Kidney capillary endothelial cell (primary cell): ENCODE data around the gene SERF2.
"Not testable (repeated sequence)": the region's sequence is repeated elsewhere in the genome, so short reads cannot be mapped to it uniquely, and the experiment has no call there.

Experiments used
- DNase-seq: peaks from one replicate; pipeline ENCODE4 v3.0.0-alpha.2; 2018; ENCODE audit warnings: low spot score

The SERF2 gene

DNA sequence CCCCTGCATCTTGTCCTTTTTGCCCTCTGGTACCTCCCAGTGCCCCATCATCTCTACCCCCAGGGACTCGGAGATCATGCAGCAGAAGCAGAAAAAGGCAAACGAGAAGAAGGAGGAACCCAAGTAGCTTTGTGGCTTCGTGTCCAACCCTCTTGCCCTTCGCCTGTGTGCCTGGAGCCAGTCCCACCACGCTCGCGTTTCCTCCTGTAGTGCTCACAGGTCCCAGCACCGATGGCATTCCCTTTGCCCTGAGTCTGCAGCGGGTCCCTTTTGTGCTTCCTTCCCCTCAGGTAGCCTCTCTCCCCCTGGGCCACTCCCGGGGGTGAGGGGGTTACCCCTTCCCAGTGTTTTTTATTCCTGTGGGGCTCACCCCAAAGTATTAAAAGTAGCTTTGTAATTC, 1.5 kb downstream of the SERF2 start:
- no peak for DNase-seq

DNA sequence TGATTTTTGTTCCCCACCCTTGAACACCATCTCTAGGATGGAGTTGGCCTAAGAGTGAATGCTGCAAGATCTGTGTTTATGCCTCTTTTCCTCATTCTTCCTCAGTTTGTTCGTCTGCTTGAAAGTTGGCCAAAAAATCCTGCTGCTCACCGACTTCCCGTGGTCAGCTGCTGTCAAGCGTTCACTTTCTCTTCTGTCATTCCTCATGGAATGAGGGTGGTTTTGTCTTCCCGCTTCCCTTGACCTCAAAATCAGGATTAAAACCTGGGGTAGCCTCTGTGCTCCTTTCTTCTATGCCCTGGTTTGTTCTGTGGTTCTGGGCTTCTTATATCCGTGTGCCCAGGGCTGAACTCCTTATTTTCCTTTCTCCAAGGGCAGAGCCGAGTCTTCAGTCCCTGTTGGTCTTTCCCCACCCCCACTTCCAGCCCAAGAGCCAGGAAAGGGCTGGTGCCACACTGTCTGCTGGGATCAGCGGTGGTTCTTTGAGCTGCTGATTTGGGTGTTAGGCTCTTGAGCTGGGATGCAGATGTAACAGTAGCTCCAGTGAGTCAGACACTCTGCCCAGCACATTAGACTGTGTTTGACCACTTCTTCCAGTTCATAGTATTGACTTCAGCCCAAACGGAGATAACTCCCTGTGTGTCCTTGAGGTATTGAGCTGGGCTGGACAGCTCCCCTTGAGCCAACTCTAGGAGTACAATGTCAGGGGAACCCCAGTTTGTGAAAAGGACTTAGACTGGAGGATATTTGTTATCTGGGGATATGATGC, 2.3 kb downstream of the SERF2 start:
- peak; percentile 79 for DNase-seq

DNA sequence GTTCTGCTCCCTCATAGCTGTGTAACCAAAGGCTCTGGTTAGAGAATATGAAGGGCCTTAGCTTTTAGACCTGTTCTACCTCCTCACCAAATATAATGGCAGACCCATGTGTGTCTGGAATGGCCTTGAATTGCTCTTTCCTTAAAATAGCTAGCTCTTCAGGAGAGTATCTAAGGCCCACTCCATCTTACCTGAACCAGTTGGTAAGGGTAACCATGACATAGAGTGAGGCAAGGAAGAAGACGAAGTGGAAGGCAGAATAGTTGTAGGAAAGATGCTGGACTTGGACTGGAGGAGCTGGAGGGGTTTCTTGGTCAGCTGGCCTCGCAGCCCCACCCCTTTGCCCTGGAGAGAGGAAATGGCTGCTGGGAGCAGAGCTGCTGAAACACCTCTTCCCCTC, 3.1 kb downstream of the SERF2 start:
- DNase-seq, result no peak

DNA sequence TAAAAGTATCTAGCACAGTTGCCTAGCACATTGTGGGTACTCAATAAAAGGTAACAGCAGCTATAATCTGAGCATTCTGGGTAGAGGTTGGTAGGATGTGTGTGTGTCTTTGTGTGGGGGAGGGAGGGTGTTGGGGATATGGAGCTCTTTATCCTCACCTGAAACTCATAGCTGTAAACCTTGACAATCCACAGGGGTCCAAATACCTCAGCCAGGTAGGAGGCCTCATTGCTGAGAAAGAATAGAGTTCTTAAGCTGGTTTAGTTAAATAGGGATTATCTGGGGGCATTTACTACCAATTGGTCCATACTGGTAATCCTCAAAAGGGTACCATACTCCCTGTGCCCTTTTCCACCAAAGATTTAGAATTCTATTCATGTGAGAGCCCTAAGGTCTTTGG, 3.9 kb downstream of the SERF2 start:
- no peak for DNase-seq

DNA sequence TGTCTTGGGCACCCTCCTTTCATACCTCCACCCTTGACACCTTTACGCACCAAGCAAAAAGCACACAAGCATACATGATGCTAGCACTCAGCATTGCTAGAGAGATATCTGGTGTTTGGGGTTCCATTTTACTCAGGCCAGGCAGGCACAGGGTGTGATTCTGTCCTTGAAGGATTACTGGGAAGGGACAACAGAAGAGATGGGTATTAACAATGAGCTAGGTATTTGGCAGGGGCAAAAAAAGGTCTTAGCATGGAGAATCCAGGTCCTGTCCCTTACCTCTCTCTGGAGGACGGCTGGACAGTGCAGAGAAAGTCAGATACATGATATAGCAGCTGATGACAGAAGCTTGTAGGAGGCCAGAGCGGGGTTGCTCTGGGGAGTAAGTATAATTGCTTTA, 4.4 kb downstream of the SERF2 start:
- no peak for DNase-seq

DNA sequence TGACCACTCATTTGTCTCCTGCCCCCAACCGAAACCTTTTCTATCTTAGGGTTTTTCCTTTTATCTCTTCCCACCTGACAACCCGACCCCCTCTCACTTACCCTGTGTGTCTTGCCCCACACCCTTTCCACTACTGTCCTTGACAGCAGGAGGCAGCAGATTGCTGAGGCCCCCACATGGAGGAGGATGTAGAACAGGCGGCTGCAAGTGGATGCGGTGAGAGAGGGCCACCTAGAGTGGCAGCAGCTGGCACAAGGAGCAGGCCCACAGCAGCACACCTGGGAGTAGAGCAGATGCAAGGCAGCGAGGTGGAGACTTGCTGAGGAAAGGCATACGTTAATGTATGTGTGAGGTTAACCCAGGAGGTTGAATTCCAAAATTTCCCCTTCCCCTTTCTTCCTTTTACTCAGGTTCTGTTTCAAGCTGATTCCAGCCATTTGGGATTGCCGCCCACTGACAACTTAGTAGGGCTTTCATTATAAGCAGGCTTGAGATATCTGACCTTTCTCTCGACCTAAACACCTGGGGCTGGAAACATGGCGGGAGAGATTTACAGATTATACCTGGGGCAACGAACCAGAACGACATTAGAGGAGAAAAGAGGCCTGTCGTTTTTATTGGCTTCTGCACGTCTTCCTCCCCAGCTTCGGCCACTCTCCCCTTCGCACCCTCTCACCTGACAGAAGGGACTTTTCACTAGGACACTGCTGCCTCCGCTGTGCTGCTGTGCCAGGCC, 7.3 kb downstream of the SERF2 start:
- DNase-seq, result no peak

DNA sequence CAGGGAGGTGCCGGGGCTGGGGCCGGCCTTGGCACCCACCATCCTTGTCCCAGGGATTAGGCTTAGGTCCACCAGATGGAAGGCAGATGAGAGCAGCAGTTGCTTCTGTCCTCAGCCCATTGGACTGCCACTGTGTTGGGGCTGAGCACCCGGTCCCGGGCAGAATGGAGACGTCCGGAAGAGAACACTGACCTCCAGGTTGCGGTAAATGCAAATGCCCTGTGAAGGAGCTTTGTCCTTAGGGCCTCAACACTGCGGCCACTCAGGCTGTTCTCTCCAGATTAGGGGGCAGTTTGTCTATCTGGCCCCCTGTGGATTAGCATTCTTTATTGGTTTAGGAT, 7.8 kb downstream of the SERF2 start, which contains the start of gene SERINC4:
Gene SERINC4, minus strand, starts transcription at position 276 of the 341 bp plus-strand sequence. Its CDS starts 234 bp downstream, at position 42.
- no peak for DNase-seq

DNA sequence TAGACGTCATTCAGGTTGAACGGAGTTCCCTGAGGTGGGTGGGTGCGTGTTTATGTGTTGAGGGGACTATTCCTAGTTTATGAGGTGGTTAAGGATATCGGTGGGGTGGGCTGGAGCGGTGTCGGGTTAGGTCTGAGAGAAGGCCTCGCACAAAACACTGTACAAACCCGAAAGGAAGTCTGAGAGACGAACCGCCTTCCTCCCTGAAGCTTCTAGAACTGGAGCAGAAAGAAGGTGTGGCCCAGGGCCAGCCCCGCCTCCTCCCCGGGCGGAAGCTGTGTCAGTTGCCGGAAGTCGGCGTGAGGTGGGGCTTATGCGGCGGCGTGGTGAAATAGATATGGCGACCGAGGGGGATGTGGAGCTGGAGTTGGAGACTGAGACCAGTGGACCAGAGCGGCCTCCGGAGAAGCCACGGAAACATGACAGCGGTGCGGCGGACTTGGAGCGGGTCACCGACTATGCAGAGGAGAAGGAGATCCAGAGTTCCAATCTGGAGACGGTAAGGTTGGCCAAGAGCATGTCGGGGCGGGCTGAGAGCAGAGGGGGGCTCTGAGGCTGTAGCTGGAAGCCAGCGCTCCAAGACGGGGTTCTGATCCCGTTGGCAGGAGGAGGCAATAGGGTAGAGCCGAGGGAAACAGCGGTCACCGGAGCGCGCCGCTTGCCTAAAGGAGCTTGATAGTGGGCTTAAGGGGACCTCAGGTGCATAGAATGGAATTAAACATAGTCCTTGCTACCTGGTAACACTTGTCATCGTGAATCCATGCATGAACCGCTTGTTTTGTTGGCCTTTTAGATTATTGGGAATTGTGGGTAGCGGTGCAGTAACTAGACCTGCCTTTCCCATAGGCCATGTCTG, 8.4 kb downstream of the SERF2 start, which contains the start of gene HYPK:
Gene HYPK, plus strand, starts transcription at position 314 of the 856 bp plus-strand sequence. Its CDS starts 24 bp downstream, at position 338.
- DNase-seq, result peak; percentile 85

DNA sequence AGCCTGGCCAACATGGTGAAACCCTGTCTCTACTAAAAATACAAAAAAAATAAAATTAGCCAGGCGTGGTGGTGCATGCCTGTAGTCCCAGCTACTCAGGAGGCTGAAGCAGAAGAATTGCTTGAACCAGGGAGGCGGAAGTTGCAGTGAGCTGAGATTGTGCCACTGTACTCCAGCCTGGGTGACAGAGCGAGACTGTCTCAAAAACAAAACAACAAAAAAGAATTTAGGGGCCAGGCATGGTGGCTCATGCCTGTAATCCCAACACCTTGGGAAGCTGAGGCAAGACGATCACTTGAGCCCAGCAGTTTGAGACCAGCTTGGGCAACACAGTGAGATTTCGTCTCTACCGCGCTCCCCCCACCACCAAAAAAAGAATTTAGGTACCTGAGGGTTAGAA, 10.6 kb downstream of the SERF2 start:
- DNase-seq, result not testable (repeated sequence)

DNA sequence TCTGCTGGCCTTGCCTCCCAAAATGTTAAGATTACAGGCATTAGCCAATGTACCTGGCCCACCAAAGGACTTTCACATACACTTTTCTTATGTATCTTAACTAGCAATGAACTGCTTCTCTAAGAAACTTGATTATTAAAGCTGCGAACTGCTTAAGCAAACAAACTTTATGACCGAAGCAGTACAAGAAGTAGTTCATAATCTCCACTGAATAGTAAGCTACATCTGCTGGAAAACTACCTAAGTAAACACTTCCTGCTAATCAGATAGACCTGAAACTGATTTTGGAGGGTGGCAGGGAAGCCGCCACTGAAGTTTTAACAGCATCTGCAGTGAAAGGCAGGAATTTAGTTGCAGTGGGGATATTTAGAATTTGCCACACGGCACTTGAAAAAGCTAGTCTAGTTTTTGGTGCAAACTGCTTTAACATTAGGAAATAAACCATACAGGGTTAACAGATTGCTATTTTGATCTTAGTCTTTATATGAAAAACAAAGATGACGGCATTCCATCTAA, 16.4 kb downstream of the SERF2 start:
- no peak for DNase-seq

DNA sequence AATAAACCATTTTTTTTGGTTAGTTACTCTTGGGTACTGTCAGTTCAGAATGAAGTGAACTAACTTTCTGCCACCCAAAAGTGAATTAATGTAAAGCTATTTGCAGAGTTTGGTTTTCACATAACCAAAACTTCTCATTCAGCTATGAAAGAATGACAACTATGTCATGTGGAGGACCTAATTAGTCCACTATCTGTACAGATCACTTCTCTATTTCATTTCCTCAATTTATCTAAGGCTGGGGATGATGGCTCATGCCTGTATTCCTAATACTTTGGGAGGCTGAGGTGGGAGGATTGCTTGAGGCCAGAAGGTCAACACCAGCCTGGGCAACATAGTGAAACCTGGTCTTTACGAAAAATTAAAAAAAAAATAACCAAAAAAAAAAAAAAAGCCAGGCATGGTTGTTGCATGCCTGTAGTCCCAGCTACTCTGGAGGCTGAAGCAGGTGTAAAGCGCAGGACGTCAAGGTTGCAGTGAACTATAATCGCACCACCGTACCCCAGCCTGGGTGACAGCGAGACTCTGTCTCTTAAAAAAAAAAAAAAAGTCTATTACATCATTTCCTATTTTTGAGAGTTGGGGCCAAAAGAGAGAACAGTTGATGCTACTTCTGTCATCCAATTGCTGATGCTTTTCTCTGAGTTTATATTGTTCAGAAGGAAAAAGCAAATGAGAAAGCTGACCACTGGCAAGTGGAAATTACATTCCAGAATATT, 17.0 kb downstream of the SERF2 start:
- no peak for DNase-seq

DNA sequence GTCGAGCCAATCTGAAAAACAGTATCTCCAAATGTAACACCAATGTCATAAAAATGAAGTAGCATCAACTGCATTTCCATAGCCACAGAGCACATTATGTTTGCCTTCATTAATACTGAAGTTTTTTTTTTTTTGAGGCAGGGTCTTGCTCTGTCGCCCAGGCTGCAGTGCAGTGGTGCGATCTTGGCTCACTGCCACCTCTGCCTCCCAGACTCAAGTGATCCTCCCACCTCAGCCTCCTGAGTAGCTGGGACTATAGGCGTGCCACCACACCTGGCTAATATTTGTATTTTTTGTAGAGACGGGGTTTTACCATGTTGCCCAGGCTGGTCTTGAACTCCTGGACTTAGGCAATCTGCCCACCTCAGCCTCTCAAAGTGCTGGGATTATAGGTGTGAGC, 22.9 kb downstream of the SERF2 start:
- DNase-seq, result not testable (repeated sequence)

DNA sequence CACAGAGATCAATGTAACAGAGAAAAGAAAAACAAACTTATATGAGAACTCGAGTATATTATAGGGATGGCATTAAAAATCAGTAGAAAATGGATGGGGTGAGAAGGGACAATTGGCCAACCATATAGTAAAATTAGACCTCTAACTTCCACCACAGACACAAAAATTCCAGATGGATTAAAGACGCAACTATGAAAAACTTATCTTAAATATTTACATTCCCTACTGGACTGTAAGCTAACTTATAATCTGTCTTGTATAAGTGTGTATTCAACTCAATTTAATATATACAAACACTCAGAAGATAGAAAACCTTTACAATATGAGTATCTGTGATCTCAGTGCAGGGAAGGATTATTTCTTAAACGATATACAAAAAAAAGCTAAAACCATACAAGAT, 29.4 kb downstream of the SERF2 start:
- no peak for DNase-seq

DNA sequence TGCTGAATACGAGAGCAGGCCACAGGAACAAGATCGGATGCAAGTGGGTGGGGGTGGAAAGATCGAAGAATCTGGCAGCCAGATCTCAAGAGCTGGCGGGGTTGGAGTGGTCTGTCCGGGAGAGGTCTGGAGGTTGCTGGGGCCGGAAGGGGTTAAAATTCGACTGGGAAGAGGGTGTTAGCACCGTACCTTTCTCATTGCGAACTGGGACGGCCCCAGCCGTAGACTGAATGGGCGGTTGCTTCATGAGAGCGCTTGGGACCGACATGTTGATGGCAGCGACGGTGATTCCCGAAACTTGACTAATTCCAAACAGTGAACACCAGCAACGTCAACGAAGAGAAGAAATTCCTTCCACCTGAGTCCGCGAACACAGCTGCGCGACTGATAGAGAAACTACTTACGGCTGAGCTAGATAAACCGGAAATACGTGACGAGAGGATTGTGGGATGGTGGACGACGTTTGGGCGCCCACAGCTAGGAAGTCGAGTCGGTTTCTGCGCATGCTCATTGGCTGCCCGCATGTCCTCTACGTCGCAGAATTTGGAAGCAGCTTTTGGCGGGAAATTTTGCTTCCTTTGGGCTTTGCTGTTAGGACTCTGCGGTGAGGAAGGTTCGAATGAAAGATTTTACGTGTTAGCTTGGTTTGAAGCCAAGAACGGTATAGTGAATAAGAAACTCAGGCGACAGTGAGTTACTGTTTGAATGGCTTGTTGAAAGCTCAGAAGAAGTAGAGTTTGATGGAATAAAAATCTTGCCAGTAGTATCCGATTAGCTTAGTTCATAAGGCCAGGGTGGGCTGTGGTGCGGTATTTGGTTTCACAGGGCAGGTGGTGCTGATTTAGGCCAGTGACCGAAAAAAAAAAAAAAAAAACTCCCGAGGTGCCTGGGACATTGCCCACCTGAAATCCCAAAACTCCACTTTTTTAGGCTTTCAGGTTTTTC, 32.5 kb downstream of the SERF2 start, which contains the start of gene MFAP1:
Gene MFAP1, minus strand, starts transcription at position 389 of the 945 bp plus-strand sequence. Its CDS starts 121 bp downstream, at position 268.
- peak; percentile 93 for DNase-seq

DNA sequence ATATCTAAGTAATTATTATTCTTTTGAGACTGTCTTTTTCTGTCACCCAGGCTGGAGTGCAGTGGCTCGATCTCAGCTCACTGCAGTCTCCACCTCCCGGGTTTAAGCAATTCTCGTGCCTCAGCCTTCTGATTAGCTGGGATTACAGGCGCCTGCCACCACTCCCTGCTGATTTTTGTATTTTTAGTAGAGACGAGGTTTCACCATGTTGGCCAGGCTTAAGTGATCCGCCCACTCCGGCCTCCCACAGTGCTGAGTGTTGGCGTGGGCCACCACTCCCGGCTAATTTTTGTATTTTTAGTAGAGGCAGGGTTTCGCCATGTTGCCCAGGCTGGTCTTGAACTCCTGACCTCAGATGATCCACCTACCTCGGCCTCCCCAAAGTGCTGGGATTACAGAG, 33.2 kb downstream of the SERF2 start:
- DNase-seq, result not testable (repeated sequence)

DNA sequence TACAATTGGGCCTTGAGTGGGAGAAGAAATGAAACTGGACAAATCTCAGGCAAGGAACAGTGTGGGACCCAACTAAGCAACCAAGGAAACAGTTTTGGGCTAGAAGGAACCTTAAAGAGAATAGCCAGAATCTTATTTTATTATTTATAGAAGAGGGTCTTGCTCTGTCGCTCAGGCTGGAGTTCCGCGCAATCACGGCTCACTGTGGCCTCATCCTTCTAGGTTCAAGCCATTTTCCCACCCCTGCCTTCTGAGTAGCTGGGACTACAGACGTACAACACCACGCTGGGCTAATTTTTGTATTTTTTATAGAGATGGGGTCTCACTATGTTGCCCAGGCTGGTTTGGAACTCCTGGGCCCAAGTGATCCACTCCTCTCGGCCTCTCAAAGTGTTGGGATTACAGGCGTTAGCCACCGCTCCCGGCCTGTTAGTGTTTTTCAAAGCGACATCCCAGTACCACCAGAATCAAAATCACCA, 33.9 kb downstream of the SERF2 start:
- DNase-seq, result no peak

DNA sequence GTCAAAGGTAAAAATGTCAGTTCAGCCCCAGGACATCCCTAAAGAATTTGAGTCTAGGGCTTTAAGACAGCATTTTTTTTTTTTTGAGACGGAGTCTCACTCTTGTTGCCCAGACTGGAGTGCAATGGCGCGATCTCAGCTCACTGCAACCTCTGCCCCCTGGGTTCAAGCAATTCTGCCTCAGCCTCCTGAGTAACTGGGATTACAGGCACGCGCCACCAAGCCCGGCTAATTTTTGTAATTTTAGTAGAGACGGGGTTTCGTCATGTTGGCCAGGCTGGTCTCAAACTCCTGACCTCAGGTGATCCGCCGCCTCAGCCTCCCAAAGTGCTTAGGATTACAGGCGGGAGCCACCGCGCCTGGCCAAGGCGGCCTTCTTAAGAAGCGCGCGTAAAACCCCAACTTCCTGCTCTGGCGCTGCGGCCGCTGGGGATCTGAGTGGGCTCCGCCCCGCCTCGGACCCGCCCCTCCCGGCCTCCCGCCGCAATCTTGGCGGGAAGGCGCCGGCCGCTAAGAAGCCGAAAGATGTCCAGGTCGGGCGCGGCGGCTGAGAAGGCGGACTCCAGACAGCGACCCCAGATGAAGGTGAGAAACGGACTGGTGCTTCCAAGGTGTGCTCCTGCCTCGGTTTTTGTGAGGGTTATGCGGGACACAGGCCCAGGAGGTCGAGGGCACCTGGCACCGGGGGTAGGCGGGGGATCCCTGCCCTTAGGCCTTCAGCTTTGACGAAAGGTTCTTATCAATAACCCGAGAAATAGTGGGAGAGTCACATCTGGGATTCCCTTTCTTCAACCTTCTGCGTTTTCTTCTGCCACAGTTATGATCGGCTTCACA, 34.6 kb downstream of the SERF2 start, which contains the start of gene WDR76:
Gene WDR76, plus strand, starts transcription at position 495 of the 834 bp plus-strand sequence. Its CDS starts 31 bp downstream, at position 526.
- DNase-seq, result peak; percentile 63

DNA sequence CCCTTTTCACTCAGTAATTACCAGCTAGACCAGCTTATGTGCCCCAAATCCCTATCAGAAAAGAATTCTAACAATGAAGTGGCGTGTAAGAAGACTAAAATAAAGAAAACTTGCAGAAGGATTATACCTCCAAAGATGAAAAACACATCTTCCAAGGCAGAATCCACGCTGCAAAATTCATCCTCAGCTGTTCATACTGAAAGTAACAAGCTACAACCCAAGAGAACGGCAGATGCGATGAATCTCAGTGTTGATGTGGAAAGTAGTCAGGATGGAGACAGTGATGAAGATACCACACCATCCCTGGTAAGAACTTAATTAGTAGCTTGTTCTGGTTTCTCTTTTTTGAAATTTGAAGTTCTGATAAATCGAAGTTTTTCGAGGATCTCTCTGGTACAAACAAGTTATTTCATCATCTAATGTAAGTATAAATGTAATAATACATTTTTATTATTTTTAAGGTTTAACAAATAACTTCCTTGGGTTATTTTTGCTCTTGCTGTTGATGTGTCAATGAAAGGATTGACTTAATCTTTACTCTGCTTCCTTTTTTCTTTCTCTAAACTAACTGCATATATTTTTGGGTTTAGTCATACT, 36.0 kb downstream of the SERF2 start:
- peak; percentile 4 for DNase-seq
